ENCODE data around the gene OR4D2. TPM values are rescaled to one million over a fixed set of nuclear protein-coding genes. Genes with fewer than 3 reads are reported as not detected.
"Not testable (repeated sequence)": the region's sequence is repeated elsewhere in the genome, so short reads cannot be mapped to it uniquely, and the experiment has no call there.

The OR4D2 gene
- total RNA-seq, 1 donor from 2014 or later, result not detected

DNA sequence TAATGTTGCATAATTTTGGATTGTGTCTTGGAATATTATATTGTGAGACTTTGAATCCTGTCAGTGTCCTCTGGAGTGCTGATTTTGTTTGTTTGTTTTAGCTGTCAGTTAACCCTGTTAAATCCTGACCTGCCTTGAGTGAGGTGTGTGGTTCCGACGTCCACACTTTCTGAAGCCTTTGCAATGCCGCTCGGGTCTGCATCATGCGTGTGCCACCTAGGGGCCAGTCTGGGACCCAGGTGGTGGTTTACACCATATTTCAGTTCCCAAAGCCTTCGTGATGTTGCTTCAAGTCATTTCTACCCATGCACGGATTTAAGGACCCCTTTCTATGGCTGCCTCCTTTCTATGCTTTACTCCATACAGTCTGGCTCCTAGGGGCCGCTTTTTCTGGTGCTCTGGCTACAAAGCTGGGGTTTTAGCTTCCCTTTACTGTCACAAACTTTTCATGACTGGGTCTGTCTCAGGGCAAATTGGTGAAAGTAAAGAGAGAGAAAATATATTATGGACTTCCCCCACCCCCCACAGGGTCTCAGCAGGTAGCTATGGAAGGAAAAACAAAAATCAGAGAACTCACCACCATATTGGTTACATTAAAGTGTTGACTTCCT, 30.0 kb upstream of the OR4D2 start:
- H3K4me3 ChIP-seq, result no peak overlapping the region
- no peak overlapping the region for H3K4me3 Mint-ChIP-seq
- no peaks in the 10 kb centered on the region for H3K4me1 ChIP-seq
- H3K4me1 Mint-ChIP-seq, result no peaks in the 10 kb centered on the region
- no peak overlapping the region for H3K9ac ChIP-seq
- no peak overlapping the region for H2AFZ ChIP-seq (replicated peaks)
- H3K36me3 ChIP-seq, result no peaks in the 10 kb centered on the region
- no peaks in the 10 kb centered on the region for H3K79me2 ChIP-seq (ENCODE audit: low read depth)
- no peaks in the 10 kb centered on the region for H3K9me3 ChIP-seq (ENCODE audit: low read depth)
- no peaks in the 10 kb centered on the region for H4K20me1 ChIP-seq (ENCODE audit: low read depth)
- no peaks in the 10 kb centered on the region for H3F3A ChIP-seq (ENCODE audit: low read depth)
- TF ChIP-seq CTCF (IDR thresholded peaks at IDR 0.05) (peak; percentile 56), EZH2phosphoT487 (IDR thresholded peaks at IDR 0.05) (no peak), EZH2 (IDR thresholded peaks at IDR 0.05) (no peak)
- no peaks in the 10 kb centered on the region for H3K36me3 Mint-ChIP-seq
- peaks cover 8% of the 10 kb centered on the region for H3K9me3 Mint-ChIP-seq
- H3K27me3 Mint-ChIP-seq (ENCODE audit: insufficient read depth, low read depth), result peaks cover 30% of the 10 kb centered on the region
- no peak overlapping the region for H3K4me2 ChIP-seq
- peak; percentile 57 for DNase-seq (ENCODE audit: low spot score)
- H3K27ac ChIP-seq, result no peak overlapping the region
- H3K27ac Mint-ChIP-seq, result no peak overlapping the region
- peaks cover 59% of the 10 kb centered on the region for H3K27me3 ChIP-seq

DNA sequence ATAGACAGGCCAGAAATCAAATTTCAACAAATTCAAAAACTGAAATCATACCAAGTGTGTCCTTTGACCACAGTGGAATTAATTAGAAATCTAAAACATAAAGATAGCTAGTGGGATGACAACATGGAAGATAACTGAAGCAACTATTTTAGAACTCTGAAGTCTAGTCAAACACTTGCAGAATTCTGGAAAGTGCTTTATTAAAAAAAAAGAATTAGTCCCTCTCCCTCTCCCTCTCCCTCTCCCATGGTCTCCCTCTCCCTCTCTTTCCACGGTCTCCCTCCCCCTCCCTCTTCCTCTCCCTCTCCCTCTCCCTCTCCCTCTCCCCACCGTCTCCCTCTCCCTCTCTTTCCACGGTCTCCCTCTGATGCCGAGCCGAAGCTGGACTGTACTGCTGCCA, 25.3 kb upstream of the OR4D2 start:
- no peak overlapping the region for H3K27ac ChIP-seq
- no peak for DNase-seq (ENCODE audit: low spot score)
- peaks cover 3% of the 10 kb centered on the region for H3K9me3 ChIP-seq (ENCODE audit: low read depth)
- H3K4me1 ChIP-seq, result no peaks in the 10 kb centered on the region
- H3K27me3 Mint-ChIP-seq (ENCODE audit: insufficient read depth, low read depth), result peaks cover 9% of the 10 kb centered on the region
- no peak overlapping the region for H3K4me3 ChIP-seq
- H3K36me3 ChIP-seq, result no peaks in the 10 kb centered on the region
- H3K27ac Mint-ChIP-seq, result no peak overlapping the region
- H3K79me2 ChIP-seq (ENCODE audit: low read depth), result no peaks in the 10 kb centered on the region
- no peak overlapping the region for H3K4me3 Mint-ChIP-seq
- TF ChIP-seq CTCF (IDR thresholded peaks at IDR 0.05) (no peak), EZH2 (IDR thresholded peaks at IDR 0.05) (no peak), EZH2phosphoT487 (IDR thresholded peaks at IDR 0.05) (no peak)
- no peak overlapping the region for H3K9ac ChIP-seq
- no peak overlapping the region for H3K4me2 ChIP-seq
- peaks cover 32% of the 10 kb centered on the region for H3K27me3 ChIP-seq
- H2AFZ ChIP-seq (replicated peaks), result no peak overlapping the region
- no peaks in the 10 kb centered on the region for H3K4me1 Mint-ChIP-seq
- no peaks in the 10 kb centered on the region for H3F3A ChIP-seq (ENCODE audit: low read depth)
- peaks cover 24% of the 10 kb centered on the region for H3K9me3 Mint-ChIP-seq
- no peaks in the 10 kb centered on the region for H4K20me1 ChIP-seq (ENCODE audit: low read depth)
- H3K36me3 Mint-ChIP-seq, result no peaks in the 10 kb centered on the region

DNA sequence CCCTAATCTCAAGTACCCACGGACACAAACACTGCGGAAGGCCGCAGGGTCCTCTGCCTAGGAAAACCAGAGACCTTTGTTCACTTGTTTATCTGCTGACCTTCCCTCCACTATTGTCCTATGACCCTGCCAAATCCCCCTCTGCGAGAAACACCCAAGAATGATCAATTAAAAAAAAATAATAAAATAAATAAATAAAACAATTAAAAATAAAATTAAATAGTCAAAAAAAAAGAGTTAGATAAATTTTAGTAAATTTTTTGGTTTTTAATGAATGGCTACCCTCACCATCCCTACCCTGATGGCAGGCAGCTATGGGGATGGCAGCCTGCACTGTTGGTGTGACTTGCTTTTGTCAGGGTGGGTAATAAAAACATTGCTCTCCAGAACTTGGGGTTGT, 23.4 kb upstream of the OR4D2 start:
- peaks cover 32% of the 10 kb centered on the region for H3K27me3 ChIP-seq
- not testable (repeated sequence) for H3K36me3 Mint-ChIP-seq; H3K4me3 ChIP-seq; H3K4me1 ChIP-seq; H3K4me3 Mint-ChIP-seq; H3K27ac Mint-ChIP-seq; H3K4me1 Mint-ChIP-seq; H3K79me2 ChIP-seq (ENCODE audit: low read depth); H3K36me3 ChIP-seq; H3K27me3 Mint-ChIP-seq (ENCODE audit: insufficient read depth, low read depth); H3F3A ChIP-seq (ENCODE audit: low read depth); H3K9me3 ChIP-seq (ENCODE audit: low read depth); H3K9ac ChIP-seq; H4K20me1 ChIP-seq (ENCODE audit: low read depth); H2AFZ ChIP-seq (replicated peaks); H3K4me2 ChIP-seq; DNase-seq (ENCODE audit: low spot score); H3K27ac ChIP-seq
- peaks cover 22% of the 10 kb centered on the region for H3K9me3 Mint-ChIP-seq

DNA sequence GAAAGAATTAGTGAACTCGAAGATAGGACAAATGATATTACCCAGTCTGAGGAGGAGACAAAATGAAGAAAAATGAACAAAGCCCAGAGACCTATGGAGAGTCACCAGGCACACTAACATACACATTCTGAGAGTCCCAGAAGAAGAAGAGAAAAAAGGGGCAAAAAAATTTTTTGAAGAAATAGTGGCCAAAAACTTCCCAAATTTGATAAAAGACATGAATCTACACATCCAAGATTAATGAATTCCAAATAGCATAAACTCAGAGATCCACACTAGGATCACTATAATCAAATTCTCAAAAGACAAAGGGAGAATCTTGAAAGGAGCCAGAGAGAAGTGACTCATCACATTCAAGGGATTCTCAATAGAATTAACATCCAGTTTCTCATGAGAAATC, 22.0 kb upstream of the OR4D2 start:
- H3K4me1 Mint-ChIP-seq, result no peaks in the 10 kb centered on the region
- Histone ChIP-seq H3K79me2 (ENCODE audit: low read depth) (no peaks in the 10 kb centered on the region), H3K27ac (no peak overlapping the region), H3K27me3 (peaks cover 41% of the 10 kb centered on the region), H3K4me2 (no peak overlapping the region), H3F3A (ENCODE audit: low read depth) (no peaks in the 10 kb centered on the region), H3K9ac (no peak overlapping the region), H2AFZ (replicated peaks) (no peak overlapping the region), H3K36me3 (no peaks in the 10 kb centered on the region), H3K4me1 (no peaks in the 10 kb centered on the region), H3K4me3 (no peak overlapping the region), H4K20me1 (ENCODE audit: low read depth) (no peaks in the 10 kb centered on the region), H3K9me3 (ENCODE audit: low read depth) (peaks cover 5% of the 10 kb centered on the region)
- peaks cover 22% of the 10 kb centered on the region for H3K9me3 Mint-ChIP-seq
- H3K4me3 Mint-ChIP-seq, result no peak overlapping the region
- no peaks in the 10 kb centered on the region for H3K36me3 Mint-ChIP-seq
- no peak overlapping the region for H3K27ac Mint-ChIP-seq
- H3K27me3 Mint-ChIP-seq (ENCODE audit: insufficient read depth, low read depth), result peaks cover 6% of the 10 kb centered on the region
- DNase-seq (ENCODE audit: low spot score), result no peak
- no peak for TF ChIP-seq EZH2phosphoT487 (IDR thresholded peaks at IDR 0.05)
- TF ChIP-seq EZH2 (IDR thresholded peaks at IDR 0.05), result no peak
- no peak for TF ChIP-seq CTCF (IDR thresholded peaks at IDR 0.05)

Data from neural progenitor cell (in vitro differentiated cells).